Inferior parietal cortex (tissue), 1 donor: ENCODE data around the gene CCM2.
A peak's percentile ranks its signal among the peaks of the same experiment; 100 is the strongest.
"Not testable (repeated sequence)": the region's sequence is repeated elsewhere in the genome, so short reads cannot be mapped to it uniquely, and the experiment has no call there.

Experiments
- DNase-seq: peaks from one replicate; pipeline ENCODE4 v3.0.0-alpha.2; 2016; ENCODE audit errors: extremely low spot score

The CCM2 gene

GRCh38 chr7:44999245-45000092, 532 bp upstream of the CCM2 start:
- peak; percentile 96 for DNase-seq

- DNase-seq, result no peak
Measured at GRCh38 chr7:45001138-45001694, 1.2 kb downstream of the CCM2 start.

DNA sequence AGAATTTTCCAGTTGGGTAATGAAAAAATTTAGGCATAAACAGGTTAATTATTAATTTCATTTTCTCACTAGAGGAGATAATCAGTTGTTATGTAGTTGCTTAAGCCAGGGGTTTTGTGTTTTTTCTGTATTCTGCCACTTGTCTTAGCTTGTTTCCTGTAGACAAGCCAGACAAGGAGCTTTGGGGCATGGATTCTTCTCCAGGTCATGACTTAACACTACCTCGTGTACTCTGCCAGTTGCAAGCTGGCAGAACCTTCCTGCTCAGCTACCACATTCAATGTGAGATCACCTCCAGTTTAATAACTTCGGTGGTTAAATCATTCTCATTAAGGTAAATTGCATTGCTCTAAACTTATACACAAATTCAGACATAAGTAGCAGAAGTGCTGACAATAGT, 1.8 kb downstream of the CCM2 start:
- no peak for DNase-seq

DNA sequence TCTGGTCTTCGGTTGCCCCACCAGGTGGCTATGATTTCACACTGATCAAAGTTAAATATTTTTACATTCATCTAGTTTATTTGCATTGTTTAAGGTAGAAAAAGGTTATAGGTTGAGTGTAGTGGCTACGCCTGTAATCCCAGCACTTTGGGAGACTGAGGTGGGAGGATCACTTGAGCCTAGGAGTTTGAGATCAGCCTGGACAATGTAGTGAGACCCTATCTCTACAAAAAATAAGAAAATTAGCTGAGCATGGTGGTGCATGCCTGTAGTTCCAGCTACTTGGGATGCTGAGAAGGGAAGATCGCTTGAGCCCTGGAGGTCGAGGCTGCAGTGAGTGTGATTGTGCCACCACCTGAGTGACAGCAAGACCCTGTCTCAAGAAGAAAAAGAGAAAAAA, 3.8 kb downstream of the CCM2 start:
- DNase-seq, result no peak

GRCh38 chr7:45007106-45007505, 7.1 kb downstream of the CCM2 start:
- peak; percentile 44 for DNase-seq

GRCh38 chr7:45007571-45008328, 7.7 kb downstream of the CCM2 start:
- DNase-seq, result no peak

GRCh38 chr7:45013465-45013967, 13.5 kb downstream of the CCM2 start:
- no peak for DNase-seq

DNA sequence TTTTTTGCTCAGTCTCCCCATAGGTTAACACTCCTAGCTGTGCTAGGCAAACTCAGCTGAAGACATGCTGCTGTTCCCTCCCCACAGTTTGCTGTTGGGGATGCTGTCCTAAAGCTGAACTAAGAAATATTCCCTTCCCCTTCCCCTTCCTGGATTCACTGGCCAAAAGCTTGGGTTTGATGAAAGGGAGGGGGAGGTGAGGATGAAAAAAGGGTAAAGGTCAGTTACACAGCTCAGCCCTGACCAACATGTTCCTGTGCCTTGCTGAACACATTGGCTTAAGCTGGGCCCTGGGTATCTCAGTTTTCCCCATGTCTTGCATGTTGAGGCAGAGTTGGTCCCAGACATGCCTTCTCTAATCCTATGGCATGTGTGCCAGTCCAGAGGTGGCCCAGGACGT, 15.3 kb downstream of the CCM2 start:
- DNase-seq, result no peak

GRCh38 chr7:45017253-45017652, 17.3 kb downstream of the CCM2 start:
- DNase-seq, result no peak

- DNase-seq, result no peak
Measured at GRCh38 chr7:45020915-45021314, 20.9 kb downstream of the CCM2 start.

DNA sequence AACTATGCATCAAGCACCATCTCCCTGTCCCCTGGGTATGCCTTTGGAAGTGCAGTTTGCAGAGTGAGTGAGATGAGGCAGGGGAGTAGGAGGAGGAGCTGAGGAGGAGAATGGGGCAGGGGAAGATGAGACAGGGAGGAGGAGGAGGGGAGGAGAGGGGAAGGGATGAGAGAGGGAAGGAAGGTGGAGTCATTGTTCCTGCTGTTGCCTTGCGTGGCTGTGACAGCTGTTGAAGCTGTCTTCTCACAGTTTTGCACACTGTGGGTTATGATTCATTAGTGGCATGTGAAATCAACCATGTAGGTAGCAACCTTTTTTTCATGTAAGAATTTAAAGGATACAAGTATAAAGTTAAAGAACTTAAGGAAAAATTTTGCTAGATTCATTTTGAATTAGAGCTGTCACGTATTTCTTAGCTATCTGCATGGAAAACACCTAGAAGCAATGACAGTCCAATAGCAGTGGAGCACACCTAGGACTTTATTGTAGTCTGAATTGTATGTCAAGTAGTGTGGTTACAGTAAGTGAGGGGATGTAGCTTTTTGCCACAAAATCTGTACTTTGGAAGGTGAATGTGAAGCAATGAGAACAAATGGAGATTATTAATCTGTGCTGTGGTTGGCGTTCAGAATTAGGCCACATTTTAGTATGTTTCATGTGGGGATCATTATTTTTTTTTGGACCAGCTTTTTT, 21.7 kb downstream of the CCM2 start:
- no peak for DNase-seq

GRCh38 chr7:45024126-45024744, 24.2 kb downstream of the CCM2 start:
- no peak for DNase-seq

DNA sequence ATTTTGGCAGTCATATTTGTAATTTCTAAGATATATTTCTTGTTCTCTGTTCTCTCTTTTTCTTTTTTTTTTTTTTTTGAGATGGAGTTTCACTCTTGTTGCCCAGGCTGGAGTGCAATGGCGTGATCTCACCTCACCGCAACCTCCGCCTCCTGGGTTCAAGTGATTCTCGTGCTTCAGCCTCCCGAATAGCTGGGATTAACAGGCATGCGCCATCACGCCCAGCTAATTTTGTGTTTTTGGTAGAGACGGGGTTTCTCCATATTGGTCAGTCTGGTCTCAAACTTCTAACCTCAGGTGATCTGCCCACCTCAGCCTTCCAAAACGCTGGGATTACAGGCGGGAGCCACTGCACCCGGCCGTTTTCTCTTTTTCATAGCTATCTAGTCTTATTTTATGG, 25.5 kb downstream of the CCM2 start:
- not testable (repeated sequence) for DNase-seq

DNA sequence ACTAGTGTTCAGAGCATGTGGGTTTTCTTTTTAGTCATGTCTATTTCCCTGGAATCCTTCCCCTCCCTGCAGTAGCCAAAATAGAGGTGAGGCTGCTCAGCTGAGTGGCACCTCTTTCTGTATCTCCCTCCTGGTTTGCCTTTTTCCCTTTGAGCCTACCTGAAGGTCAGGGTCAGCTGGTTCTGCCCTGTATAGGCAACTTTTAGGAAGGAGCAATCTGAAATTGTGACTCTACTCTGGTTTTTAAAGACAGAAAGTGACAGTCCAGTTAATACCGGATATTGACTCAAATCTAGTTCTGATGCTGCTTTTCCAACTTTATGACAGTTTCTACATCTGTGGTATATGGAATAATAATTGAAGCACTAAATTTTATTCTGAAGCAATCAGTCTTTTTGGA, 26.0 kb downstream of the CCM2 start:
- no peak for DNase-seq

GRCh38 chr7:45026984-45027773, 27.2 kb downstream of the CCM2 start:
- DNase-seq, result peak; percentile 7

DNA sequence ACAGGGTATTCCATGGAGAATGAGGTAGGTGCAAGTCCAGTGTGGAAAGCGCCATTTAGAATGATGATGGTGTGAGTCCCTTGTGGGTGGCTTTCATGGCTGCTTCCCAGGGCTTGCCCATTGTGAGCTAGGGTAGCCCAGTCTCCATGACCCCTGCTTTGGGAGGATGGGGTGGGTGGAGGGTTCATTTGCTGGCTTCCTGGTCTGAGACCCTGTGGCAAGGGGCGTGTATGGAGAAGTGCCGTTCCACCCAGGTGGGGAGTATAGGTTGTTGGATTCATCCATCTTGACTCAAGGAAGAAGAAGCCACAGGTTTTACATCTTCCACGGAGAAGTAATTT, 27.7 kb downstream of the CCM2 start:
- DNase-seq, result no peak

GRCh38 chr7:45028138-45028919, 28.3 kb downstream of the CCM2 start:
- no peak for DNase-seq

GRCh38 chr7:45028920-45029344, 28.9 kb downstream of the CCM2 start:
- no peak for DNase-seq

GRCh38 chr7:45031829-45032228, 31.8 kb downstream of the CCM2 start:
- no peak for DNase-seq

GRCh38 chr7:45032421-45032820, 32.4 kb downstream of the CCM2 start:
- no peak for DNase-seq
